Measurements from ENCODE around the gene DLEC1.

The DLEC1 gene

GRCh38 chr3:38114052-38114874 is 75.3 kb downstream of the DLEC1 start:
- DNase-seq = no peak

DNA sequence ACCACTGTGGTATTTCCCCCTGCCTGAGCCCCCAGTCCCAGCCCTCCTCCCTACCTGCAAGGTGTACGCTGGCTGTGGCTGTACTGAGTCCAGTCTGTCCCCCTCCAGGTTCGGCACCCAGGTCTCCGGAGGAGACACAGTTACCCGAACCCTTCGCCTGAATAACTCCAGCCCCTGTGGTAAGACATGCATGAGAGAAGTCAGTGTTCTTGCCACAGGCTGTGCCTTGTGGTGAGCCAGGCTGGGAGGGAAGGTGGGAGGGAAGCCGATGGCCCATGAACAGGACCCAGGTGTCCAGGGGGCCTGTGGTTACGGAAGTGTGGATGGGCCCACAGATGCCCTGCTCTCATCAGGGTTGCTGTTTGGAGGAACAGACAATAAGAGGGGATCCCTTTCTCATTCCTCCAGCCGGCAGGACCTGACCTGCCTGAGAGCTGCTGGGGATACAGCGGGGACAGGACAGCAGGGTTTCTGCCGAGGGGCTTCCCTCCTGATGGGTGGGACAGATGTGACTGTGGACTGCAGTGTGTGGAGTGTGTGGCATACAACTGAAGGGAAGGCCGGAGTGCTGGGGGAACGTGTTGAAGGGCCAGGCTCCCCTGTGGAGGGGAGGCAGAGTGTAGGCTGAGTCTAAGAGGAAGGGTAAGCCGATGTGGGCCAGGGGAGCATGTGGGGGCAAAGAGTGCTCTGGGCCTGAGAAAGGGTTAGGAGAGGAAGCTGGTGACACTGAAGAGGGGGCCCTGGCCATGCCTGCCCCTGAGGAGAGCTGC is 76.1 kb downstream of the DLEC1 start:
- DNase-seq = no peak

DNA sequence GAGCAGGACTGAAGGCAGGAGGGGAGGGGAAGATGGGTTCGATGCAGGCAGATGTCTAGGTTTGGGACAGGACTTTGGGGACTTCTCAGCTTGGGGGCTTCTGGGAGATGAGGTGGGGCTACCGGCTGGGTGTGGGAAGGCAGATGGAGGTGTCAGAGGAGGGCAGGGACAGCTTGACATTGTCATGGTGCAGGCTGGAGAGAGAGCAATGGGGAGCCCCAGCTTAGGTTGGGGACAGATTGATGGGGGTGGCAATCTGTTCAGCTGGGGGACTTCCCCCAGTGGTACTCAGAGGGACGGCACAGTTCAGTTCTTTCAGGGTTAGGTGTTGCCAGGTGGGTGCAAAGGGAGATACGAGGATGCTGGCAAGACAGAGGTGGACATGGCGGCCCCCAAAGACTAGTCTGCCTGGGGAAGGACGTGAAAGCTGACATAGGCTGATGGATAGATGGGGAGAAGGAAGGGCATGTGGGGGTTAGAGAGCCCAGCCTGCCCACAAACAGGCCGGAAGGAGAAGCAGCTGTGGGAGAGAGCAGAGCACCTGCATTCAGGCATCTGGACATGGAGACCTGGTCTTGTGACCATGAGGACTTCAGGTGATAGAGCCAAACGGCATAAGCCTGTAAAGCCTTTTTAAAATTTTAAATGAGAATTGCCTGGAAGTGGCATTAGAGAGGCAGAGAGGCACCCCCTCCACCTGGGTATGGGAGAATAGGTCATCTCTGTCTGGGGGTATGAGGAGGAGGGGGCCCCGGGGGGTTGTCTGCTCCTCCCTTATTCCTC is 76.8 kb downstream of the DLEC1 start:
- DNase-seq = no peak

DNA sequence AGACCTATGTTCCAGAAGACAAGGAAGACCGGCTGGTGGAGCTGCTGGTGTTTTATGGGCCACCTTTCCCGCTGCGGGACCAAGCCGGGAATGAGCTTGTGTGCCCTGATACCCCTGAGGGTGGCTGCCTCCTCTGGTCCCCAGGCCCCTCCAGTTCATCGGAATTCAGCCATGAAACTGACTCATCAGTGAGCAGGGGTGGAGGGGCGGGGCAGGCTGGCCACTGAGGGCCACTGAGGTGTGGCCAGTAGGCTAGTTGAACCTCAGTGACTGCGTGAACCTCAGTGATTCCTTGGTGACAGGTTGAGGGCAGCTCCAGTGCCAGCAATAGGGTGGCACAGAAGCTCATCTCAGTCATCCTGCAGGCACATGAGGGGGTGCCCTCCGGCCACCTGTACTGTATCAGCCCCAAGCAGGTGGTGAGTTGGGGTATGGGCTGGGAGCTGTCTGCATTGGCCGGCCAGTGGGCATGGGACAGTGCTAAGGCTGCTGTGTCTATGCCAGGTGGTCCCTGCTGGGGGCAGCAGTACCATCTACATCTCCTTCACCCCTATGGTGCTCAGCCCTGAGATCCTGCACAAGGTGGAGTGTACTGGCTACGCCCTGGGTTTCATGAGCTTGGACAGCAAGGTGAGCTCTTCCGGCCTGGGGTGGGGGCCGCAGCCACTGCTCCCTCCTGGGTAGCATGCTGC is 77.6 kb downstream of the DLEC1 start:
- DNase-seq = no peak

DNA sequence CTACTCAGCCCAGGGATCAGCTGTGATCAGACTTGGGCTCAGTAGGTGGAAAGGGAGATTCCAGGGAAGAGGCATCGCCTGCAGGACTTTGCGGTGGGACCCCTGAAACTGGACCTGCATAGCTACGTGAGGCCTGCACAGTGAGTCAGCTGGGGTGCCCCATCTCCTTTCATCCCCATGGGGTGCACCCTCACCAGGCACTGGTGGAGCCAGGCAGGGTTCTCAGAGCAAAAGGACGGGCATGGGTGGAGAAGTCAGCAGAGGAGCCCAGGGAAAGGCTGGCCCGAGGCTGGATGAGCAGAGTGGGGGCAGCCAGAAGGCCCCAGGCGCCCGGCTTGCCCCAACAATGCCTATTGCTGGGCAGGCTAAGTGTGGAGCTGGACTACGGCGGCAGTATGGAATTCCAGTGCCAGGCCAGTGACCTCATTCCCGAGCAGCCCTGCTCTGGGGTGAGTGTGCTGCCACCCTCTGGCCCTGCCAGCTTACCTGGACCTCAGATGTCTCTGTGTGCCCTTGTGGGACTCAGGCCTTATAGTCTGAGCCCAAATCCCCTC is 78.2 kb downstream of the DLEC1 start:
- DNase-seq = no peak

GRCh38 chr3:38117748-38118420 is 78.9 kb downstream of the DLEC1 start:
- DNase-seq = no peak

- DNase-seq = no peak
Measured at GRCh38 chr3:38118421-38119247, 79.6 kb downstream of the DLEC1 start.

DNA sequence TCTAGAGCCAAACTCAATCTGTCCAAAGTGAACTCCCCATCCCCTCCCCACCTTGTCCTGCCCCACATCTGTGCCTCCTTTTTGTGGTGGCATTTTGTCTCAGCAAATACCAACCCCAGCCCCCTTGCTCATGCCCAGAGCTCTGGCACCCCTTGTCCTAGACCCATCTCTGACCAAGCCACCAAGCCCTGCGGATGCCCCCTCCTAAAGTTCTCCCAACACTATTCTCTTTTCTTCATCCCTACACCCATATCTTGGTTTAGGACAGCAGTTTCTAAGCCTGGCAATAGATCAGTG is 80.2 kb downstream of the DLEC1 start:
- DNase-seq = no peak

GRCh38 chr3:38119821-38120692 is 81.0 kb downstream of the DLEC1 start:
- no peak for DNase-seq

- DNase-seq = no peak
Measured at GRCh38 chr3:38120693-38121450, 81.9 kb downstream of the DLEC1 start.

DNA sequence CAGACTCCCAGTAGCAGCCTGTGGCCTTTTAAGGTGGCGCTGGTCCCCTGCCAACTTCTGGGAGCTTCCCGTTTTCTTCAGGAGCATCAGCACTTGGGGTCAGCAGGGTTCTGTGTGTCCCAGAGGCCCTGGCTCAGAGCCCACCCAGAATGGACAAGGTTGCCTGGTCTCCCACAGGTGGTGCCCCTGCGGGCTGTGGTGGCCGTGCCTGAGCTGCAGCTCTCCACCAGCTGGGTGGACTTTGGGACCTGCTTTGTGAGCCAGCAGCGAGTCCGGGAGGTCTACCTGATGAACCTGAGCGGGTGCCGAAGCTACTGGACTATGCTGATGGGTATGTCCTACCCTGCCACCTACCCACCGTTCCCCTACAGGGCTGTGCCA is 82.4 kb downstream of the DLEC1 start:
- DNase-seq = no peak

- DNase-seq = no peak
Measured at GRCh38 chr3:38121832-38122461, 82.9 kb downstream of the DLEC1 start.

GRCh38 chr3:38122712-38123290 is 83.8 kb downstream of the DLEC1 start:
- DNase-seq = no peak

DNA sequence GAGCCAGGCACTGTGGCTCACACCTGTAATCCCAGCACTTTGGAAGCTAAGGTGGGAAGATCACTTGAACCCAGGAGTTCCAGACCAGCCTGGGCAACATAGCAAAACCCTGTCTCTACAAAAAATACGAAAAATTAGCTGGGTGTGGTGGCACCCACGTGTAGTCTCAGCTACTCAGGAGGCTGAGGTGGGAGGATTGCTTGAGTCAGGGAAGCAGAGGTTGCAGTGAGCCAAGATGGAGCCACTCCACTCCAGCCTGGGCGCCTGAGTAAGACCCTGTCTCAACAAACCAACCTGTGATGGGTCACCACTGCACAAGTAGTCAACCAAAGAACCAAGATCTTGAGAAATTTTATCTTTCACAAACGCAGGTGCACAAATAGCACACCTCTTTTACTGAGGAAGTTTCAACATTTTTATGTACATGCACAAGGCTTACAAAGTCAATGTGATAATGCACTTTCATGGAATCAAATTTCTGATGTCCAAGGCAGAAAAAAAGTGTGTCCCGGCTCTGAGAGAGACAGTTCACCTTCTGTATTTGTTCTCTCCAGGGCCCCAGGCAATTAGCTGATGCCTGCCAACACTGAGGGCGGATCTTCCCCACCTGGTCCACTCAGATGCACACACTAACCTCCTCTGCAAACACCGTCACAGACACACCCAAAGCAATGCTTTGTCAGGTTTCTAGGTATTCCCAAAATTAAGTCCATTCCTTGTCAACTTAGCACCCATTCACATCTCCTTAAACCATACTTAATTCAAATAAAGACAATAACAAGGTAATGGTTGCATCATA is 85.5 kb downstream of the DLEC1 start:
- no peak for DNase-seq

- no peak for DNase-seq
Measured at GRCh38 chr3:38125305-38126120, 86.5 kb downstream of the DLEC1 start.

DNA sequence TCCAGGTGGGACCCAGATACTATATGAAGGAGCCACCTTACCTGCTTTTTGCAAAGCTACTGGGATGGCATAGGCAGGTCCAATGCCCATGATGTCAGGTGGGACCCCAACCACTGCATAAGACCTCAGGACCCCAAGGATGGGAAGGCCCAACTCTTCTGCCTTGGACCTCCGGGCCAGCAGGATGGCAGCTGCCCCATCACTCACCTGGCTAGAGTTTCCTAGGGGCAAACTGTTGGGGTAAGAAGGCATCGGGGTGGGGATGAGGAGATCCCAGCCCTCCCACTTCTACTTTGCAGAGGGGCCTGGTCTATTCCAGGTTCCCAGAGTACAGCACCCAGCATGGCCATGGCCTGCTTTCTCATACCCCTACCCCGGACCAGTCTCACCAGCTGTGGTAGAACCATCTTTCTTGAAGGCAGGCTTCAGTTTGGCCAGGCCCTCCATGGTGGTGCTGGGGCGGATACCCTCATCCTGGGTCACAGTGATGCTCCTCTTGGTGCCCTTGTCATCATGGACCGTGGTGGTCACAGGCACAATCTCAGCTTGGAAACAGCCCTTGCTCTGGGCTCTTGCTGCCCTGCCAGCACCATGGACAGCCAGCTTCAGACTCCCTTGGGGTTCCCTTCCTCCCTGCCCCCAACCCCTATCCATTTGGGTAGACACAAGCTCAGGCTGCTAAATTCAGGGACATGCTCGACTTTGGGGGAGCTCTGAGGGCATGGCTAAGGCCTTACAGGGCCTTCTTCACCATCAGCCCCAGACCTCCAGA is 87.3 kb downstream of the DLEC1 start:
- DNase-seq = no peak

Data from NCI-H2107 (cell line).